ENCODE results near the gene USP5. TPM values are rescaled to one million over a fixed set of nuclear protein-coding genes. Genes with fewer than 3 reads are reported as not detected.

Gene USP5
- total RNA-seq, 6 experiments from 2014 or later: 149 to 211 (median 182) TPM

DNA sequence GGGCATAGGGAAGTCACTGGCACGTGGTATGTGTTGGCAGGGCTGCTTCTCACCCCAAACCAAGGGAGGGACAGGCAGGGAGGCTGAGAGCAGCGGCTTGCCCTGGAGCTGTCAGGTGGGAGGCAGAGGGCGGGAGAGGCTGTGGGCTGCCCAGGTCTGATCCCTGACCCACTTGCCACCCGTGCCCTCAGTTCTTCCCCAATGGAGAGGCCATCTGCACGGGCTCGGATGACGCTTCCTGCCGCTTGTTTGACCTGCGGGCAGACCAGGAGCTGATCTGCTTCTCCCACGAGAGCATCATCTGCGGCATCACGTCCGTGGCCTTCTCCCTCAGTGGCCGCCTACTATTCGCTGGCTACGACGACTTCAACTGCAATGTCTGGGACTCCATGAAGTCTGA is 6.6 kb upstream of the USP5 start:
- Mint-ChIP-seq H3K27ac (no peak overlapping the region), H3K4me3 (no peak overlapping the region), H3K36me3 (ENCODE audit: low read depth) (peaks cover 30% of the 10 kb centered on the region), H3K4me1 (ENCODE audit: low read depth) (peaks cover 15% of the 10 kb centered on the region), H3K9me3 (no peaks in the 10 kb centered on the region), H3K27me3 (ENCODE audit: insufficient read depth) (peaks cover 2% of the 10 kb centered on the region; the same call in 1 of the 2 replicates)
- TF ChIP-seq, protein P1, sequence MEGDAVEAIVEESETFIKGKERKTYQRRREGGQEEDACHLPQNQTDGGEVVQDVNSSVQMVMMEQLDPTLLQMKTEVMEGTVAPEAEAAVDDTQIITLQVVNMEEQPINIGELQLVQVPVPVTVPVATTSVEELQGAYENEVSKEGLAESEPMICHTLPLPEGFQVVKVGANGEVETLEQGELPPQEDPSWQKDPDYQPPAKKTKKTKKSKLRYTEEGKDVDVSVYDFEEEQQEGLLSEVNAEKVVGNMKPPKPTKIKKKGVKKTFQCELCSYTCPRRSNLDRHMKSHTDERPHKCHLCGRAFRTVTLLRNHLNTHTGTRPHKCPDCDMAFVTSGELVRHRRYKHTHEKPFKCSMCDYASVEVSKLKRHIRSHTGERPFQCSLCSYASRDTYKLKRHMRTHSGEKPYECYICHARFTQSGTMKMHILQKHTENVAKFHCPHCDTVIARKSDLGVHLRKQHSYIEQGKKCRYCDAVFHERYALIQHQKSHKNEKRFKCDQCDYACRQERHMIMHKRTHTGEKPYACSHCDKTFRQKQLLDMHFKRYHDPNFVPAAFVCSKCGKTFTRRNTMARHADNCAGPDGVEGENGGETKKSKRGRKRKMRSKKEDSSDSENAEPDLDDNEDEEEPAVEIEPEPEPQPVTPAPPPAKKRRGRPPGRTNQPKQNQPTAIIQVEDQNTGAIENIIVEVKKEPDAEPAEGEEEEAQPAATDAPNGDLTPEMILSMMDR (IDR thresholded peaks at IDR 0.05): no peak
- DNase-seq: no peak

DNA sequence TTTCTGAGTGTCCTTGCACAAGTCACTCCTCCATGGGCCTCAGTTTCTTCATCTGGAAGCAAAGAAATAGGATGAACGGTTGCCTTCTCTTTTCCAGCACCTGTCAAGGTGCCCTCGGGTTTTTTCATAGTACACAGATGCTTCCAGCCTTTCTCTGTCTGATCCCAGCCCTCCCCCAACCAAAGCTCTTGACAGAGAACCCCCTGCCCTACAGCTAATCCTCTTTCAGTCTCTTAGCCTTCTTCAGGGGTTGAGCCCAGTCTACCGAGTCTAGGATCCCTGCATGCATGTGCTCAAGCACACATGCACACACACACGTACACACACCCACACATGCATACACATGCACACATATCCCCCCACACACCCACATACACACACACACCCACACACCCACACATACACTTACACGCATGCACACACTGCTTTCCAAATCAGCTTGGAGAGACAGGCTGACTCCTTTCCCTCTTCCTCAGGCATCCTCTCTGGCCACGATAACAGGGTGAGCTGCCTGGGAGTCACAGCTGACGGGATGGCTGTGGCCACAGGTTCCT is 5.6 kb upstream of the USP5 start:
- no peak for DNase-seq
- H3K27me3 Mint-ChIP-seq (ENCODE audit: insufficient read depth): peaks cover 5% of the 10 kb centered on the region
- H3K4me3 Mint-ChIP-seq: no peak overlapping the region
- no peak overlapping the region for H3K27ac Mint-ChIP-seq
- H3K36me3 Mint-ChIP-seq (ENCODE audit: low read depth): peaks cover 33% of the 10 kb centered on the region
- TF ChIP-seq, protein P1 (IDR thresholded peaks at IDR 0.05): no peak
- H3K4me1 Mint-ChIP-seq (ENCODE audit: low read depth): peaks cover 19% of the 10 kb centered on the region
- H3K9me3 Mint-ChIP-seq: no peaks in the 10 kb centered on the region

DNA sequence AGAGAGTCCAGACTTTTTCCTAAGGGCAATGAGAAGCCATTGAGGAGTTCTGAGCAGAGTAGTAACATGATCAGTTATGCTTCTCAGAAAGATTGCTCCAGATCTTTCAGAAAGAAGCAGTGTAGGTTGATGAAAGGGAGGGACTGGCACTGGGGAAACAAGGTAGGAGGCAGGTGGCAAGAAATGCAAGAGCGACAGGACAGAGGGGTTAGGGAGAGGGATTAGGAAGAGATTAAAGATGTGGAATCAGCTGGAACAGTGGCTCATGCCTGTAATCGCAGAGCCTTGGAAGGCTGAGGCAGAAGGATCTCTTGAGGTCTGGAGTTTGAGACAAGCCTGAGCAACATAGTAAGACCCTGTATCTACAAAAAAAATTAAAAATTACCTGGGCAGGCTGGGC is 4.3 kb upstream of the USP5 start:
- Mint-ChIP-seq H3K27ac (peak overlapping the region; percentile 9; the same call in 1 of the 2 replicates), H3K4me1 (ENCODE audit: low read depth) (peaks cover 19% of the 10 kb centered on the region), H3K36me3 (ENCODE audit: low read depth) (peaks cover 33% of the 10 kb centered on the region), H3K4me3 (no peak overlapping the region), H3K9me3 (no peaks in the 10 kb centered on the region), H3K27me3 (ENCODE audit: insufficient read depth) (peaks cover 11% of the 10 kb centered on the region)
- TF ChIP-seq, protein P1 (IDR thresholded peaks at IDR 0.05): no peak
- DNase-seq: no peak

DNA sequence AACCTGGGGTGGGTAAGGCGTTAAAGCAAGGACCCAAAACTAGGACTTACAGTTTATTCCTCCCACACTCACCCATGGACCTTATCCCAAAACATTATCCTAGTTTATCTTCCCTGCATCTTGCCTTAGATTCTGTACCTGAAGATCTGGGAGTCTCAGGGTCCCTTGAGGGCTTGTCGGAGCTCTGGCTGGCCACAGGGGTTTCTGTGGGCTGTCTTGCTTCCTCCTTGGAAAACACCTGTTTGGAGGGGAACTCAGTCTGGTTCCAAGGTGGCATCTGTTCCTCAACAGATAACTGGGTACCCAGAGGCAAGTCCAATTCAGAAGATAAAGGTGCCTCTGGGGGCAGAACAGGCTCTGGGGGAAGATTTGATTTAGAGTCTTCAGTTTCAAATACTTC is 2.5 kb upstream of the USP5 start:
- H3K9me3 Mint-ChIP-seq: no peaks in the 10 kb centered on the region
- TF ChIP-seq, protein P1 (IDR thresholded peaks at IDR 0.05): no peak
- H3K4me1 Mint-ChIP-seq (ENCODE audit: low read depth): peaks cover 34% of the 10 kb centered on the region
- H3K4me3 Mint-ChIP-seq: peak overlapping the region; percentile 98
- no peak overlapping the region for H3K27ac Mint-ChIP-seq
- no peak for DNase-seq
- H3K27me3 Mint-ChIP-seq (ENCODE audit: insufficient read depth): peaks cover 14% of the 10 kb centered on the region
- H3K36me3 Mint-ChIP-seq (ENCODE audit: low read depth): peaks cover 41% of the 10 kb centered on the region

DNA sequence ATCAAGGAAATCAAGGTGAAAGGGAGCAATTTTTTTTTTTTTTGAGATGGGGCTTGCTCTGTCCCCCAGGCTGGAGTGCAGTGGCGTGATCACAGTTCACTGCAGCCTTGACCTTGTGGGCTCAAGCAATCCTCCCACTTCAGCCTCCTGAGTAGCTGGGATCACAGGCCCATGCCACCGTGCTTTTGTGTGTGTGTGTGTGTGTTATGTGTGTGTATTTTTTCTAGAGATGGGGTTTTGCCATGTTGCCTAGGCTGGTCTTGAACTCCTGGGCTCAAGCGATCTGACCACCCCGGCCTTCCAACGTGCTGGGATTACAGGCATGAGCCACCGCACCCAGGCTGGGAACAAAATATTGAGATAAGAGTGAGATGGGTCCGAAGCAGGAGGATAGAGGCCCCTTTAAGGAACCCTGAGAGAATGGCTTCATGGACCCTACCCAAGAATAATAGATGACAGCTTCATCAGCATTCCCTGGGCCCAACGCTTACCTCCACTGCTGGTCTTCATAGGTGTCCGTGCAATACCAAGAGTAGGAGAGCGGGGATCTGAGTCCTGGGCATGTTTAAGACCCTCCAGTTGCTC is 1.9 kb upstream of the USP5 start:
- H3K27me3 Mint-ChIP-seq (ENCODE audit: insufficient read depth): peaks cover 14% of the 10 kb centered on the region
- peak overlapping the region; percentile 93 for H3K27ac Mint-ChIP-seq
- H3K9me3 Mint-ChIP-seq: no peaks in the 10 kb centered on the region
- H3K4me1 Mint-ChIP-seq (ENCODE audit: low read depth): peaks cover 35% of the 10 kb centered on the region
- peaks cover 35% of the 10 kb centered on the region for H3K36me3 Mint-ChIP-seq (ENCODE audit: low read depth)
- DNase-seq: no peak
- peak overlapping the region; percentile 98 for H3K4me3 Mint-ChIP-seq
- TF ChIP-seq, protein P1 (IDR thresholded peaks at IDR 0.05): no peak
